HTR-8/SVneo (cell line): ENCODE measurements around the gene KAT2A.
A peak's percentile ranks its signal among the peaks of the same experiment; 100 is the strongest.
"Not testable (repeated sequence)": the region's sequence is repeated elsewhere in the genome, so short reads cannot be mapped to it uniquely, and the experiment has no call there.

ENCODE experiments used
- DNase-seq: peaks from one replicate; pipeline ENCODE4 v3.0.0; 2011; ENCODE audit warnings: low spot score, mixed read lengths; ENCODE audit not compliant: insufficient read length
- FAIRE-seq: peaks from 2 replicates; lab custom pipeline; 2011; peaks lifted over from hg19 to GRCh38; lab: Jason Lieb, UNC

Gene KAT2A

DNA sequence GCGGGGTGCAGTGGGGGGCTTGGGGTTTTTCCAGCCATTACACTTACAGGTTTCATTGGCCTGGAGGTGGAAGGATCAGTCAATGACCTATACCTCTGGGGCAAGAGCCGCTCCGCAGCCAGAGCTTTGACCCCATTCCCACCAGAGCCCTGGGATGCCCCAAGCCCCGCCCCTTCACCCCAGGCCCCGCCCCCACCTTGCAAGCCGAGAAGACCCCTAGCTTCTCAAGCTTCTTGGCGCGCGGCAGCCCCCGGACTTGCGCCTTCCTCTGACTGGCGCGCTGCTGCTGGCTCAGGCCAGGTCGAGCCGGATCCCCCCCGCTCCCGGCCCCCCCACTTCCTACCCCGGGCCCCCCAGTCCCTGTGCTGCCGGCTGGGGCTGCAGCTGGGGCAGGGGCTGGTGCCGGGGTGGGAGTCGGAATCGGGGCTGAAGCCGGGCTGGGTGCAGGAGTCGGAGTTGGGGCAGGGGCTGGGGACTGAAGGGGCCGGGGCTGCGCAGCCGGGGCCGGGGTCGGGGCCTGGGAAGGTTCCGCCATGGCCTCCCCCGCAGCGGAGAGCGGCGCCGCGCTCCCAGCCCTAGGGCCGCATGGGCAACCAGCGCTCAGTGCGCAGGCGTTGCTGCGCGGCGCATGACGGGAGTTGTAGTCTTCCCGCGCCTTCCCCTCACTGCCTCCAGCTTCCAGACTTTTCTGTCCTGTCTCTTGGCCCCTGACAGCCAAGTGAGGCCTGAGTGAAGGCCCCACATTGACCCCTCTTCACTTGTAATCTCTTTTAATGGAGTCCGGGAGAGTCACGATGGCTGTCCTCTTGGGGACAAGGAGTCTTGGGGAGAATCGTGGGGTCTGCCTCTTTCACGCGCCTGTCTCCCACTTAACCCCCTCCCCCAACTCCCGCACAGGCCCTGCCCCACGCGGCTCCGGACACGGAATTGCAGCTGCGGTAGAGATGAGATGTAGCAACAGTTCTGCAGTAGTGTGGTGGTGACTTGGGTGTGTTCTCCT lies at the start of gene KAT2A:
Gene KAT2A (minus strand): TSS at position 598 of the 1,000 bp plus-strand sequence. CDS start 63 bp downstream, at position 535.
- FAIRE-seq (peak; percentile 99), DNase-seq (peak; percentile 99)

DNA sequence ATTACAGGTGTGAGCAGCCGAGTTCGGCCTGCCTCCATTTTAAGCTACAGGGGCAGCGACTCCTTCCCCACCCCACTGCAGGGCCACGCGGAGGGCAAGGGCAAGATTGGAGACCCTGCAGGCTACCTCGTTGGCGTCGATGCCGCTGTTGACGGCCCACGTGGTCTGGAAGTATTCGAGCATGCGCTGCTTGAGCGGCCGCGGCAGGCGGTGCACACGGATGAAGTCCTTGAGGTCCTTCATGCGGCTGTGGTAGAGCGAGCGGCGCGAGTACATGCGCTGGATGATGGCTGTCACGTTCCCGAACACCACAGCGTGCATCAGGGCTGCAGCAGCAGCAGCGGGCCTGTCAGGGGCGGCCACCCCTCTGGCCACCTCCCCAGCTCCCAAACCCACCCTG lies 48.2 kb upstream of the KAT2A start:
- no peak for DNase-seq
- FAIRE-seq, result peak; percentile 52

DNA sequence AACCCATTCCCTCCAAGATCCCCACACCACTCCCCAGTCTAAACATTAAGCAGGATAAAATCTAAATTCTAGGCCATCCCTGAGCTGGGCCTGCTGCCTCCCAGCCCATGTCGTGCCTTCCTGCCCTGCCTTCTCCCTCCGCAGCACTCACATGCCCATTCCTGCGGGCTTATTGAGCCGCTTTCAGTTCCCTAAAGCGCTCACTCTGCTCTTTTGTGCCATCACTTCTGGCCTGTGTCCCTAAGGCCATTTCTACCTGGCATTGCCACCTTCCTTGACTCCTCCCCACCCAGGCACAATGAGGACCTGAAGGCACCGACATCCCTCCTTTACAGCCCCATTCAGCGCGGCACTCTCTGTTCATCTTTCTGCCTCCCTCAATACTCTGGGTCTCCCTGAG lies 46.6 kb upstream of the KAT2A start:
- DNase-seq, result no peak
- FAIRE-seq, result no peak

DNA sequence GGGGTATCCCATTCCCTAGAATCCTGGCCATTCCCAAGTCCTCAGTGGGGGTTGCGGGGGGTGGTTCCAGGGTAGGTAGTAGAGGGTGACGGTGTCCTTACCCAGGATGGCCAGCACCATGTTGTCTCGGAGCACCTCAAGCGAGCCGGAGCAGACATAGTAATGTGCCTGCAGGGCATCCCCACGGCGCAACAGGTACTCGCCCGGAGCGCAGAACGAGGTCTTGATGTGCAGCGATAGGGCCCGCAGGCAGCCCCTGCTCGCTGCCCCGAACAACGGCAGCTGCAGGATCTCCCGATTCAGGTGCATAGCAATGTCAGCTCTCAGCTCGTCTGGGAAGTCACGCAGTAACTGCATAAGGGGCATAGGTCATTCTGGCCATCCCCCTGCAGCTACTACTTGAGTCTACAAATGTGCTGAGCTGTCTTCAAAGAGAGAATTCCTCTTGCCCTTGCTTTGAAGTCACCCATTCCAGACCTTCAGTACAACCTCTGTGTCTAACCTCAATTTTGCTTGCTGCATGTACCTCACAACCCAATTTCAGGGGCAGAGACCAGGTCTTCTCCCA lies 45.1 kb upstream of the KAT2A start:
- DNase-seq, result no peak
- FAIRE-seq, result no peak

DNA sequence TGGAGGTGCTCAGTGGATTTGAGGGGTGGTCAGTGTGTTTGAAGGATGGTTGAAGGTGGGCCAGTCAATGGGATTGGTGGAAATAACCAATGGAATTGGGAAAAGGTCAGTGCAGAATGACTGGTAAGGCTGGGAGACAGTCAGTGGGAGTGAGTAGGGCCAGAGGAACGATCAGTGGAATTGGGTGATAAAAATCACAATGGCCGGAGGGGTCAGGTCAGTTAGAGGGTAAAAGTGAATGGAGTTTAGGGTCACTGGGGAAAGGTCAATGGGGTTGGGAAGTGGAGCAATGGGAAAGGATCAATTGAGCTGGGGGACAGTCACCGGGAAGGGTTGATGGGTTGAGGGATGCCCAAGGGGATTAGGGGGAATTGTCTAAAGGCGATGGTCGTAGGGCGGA lies 44.6 kb upstream of the KAT2A start:
- FAIRE-seq (peak; percentile 4), DNase-seq (no peak)

DNA sequence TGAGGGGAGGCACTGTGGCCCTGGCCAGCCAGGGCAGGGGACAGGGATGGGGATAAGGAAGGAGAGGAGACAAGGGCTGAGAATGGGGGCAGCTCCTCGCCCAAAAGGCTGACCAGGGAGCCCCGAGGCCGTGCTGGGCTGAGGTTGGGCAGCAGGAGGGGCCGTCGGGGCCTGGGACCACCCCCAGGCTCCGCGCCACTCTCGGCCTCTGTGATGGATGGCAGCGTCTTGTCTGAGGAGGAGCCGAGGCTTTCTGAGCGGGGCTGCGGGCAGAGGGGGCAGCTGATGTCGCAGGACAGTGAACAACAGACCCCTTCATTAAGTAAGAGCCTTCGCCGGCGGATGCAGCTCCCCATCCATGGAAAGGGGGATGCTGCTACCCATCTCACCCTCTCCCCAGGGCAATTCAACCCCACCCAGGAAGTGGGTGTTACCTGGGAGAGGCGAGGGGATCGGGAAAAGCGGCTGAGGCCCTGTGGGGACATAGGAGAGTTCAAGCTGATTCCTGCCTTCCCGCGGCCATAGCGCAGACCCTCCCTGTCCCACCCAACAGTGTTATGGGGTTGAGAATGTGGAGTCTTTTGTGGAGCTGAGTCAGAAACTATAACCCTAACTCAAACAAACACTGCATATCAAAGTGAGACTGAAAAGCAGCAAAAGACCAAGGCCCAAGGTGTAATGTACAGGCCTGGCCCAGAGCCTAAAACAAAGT lies 42.7 kb upstream of the KAT2A start:
- DNase-seq (no peak), FAIRE-seq (no peak)

DNA sequence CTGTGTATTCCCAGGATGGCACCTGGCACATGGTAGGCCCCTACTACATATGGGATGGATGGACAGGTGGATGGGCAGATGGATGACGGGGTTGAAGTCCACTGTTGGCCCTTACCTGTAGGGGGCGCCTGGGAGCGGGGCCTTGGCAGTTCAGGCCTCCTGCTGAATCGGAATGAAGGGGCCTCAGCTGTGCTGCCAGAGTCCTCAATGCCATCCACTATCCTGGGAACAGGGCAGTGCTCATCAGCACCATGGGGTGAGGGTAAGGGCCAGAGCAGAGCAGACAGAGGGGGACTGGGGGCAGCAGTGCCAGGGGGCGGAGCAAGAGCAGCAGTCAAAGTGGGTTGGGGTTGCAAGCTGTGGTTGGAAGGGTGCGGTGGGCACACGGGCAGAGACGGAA lies 41.9 kb upstream of the KAT2A start:
- FAIRE-seq (peak; percentile 81), DNase-seq (no peak)

DNA sequence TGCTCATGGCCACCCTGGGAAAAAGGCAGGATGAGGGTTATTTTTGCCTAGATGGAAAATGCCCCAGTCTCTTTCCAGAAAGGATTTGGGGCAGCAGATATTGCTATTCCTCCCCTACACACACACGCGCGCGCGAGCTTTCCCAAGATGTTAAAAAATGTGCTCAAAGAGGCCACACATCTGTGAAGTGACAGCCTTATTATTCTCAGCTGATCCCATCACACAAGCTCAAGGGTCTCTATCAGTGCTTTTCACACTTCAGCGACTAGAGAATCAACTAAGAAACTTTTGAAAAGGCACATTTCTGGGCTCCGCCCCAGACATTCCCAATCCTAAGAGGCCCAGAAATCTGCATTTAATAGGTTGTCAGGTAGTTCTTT lies 39.4 kb upstream of the KAT2A start:
- FAIRE-seq (no peak), DNase-seq (no peak)

DNA sequence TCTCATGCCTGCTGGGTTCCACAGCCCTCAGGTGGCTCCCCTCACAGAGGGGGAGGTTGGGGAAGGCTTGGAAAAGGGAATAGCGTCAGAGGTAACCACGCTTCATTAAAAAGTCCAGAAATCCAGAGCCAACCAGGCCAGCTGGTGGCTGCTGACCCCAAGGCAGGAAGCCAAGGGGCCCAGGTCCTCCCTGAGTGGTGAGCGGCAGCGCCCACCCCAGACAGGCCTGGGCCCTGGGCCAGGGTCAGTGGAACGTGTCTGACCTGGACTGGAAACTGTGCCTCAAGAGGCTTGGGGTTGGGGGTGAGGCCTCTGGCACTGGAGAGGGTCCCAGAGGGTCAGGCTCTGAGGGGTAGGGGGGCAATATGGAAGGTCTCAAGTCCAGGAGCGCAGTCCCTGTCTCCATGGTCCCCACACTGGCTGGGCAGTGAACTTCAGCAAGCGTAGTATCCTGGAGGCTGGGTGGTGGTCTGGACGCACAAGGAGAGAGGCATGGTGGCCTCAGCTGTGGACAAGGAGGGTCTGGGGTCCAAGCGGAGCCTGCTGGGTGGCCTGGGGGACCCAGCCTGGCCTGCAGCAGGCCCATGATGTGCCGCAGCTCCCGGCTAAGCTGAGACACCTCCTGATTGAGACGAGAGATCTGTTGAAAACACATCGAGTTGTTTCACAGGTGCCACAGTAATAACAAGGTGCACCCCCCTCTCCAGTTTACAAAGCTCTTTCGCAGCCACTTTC lies 38.8 kb upstream of the KAT2A start:
- no peak for DNase-seq
- no peak for FAIRE-seq

DNA sequence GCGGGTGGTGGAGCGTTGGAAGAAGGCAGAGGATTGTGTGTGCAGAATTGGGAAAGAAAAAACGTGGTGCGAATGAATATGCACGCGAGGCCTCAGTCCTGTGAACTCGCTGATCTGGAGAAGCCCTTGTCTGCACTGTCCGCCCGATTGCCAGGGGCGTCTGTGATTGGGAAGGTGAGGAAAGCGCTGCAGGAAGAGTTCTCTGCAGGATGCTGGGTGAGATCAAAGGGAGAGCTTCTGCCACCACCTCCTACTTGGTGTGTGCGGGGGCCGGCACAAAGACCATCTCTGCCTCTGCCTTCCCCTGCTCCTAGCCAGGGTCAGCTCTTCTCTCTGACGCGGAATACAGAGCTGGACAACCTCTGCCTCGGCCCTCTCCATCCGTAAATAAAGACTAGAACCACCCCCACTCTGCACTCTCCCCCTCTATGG lies 34.5 kb upstream of the KAT2A start:
- no peak for DNase-seq

DNA sequence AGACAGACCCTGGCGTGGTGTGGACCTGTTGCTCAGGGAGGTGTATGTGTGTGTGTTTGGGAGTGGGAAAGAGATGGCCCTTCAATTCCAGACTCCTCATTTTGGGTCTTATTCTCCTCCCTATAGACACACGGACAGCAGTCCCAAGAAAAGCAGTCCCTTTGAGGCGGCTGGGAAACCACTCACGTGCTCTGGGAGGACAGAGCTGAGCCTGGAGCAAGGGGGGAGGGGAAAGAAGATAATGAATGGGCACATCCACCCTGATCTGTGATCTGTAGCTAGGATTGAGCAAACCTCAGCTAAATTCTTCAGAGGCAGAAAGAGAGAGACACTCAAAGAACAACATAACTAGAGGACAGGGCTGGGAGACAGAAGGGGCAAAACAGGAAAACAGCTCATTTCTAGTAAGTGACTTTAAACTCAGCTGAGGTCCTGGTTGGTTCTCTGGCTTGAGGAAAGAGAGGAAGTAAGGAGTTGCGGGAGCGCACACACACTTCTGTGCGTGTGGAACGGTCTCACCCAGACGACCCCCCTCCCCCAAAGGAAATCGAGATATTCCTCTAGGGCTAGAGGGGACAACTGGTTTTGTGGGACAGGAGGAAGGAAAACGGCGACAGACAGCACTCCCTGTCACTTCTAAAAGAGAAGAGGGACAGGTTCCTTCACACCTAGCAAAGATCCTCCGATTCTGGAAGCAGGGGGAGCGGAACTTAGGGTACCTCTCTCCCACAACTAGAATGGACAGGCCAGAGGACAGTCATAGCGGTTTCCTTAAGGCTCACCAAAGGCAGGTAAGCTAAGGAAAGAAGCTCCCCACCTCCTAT lies 33.0 kb upstream of the KAT2A start:
- FAIRE-seq (peak; percentile 57), DNase-seq (no peak)

More for the DNA sequence above, 34.5 kb upstream of the KAT2A start:
- FAIRE-seq, result peak; percentile 57

DNA sequence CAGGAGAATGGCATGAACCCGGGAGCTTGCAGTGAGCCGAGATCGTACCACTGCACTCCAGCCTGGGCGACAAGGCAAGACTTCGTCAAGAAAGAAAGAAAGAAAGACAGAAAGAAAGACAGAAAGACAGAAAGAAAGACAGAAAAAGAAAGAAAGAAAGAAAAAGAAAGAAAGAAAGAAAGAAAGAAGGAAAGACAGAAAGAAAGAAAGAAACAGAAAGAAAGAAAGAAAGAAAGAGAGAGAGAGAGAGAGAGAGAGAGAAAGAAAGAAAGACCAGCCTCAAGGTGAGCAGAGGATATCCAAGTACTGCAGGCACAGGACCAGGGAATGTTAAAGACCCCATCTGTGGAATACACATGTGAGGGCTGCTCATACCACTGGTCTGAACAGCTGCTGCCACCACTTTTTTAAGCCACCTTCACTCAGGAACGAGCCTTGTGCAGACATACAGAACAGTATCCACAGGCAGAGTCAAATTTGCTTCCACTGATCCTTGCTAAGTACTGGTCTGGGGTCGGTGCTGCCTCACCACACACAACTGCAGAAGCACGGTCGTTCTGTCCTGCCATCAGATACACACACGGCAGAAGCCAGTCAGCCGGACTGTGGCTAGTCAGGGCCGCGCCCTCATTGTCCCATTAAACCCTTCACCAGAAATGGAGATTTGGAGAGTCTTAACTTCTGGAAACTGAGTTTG lies 25.9 kb upstream of the KAT2A start:
- DNase-seq (no peak), FAIRE-seq (no peak)

DNA sequence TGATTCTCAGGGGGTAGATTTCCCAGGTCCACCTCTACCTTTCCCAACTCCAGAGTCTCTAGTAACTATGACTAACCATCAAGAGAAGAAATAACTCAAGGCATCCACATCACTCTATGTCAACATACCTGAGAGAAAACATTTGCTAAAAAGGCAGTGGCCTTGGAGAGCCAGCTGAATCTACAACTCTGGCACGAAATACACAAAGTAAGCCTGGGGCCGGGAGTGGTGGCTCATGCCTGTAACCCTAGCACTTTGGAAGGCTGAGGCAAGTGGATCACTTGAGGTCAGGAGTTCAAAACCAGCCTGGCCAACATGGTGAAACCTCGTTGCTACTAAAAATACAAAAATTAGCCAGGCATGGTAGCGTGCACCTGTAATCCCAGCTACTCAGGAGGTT lies 22.0 kb upstream of the KAT2A start:
- not testable (repeated sequence) for DNase-seq, FAIRE-seq

DNA sequence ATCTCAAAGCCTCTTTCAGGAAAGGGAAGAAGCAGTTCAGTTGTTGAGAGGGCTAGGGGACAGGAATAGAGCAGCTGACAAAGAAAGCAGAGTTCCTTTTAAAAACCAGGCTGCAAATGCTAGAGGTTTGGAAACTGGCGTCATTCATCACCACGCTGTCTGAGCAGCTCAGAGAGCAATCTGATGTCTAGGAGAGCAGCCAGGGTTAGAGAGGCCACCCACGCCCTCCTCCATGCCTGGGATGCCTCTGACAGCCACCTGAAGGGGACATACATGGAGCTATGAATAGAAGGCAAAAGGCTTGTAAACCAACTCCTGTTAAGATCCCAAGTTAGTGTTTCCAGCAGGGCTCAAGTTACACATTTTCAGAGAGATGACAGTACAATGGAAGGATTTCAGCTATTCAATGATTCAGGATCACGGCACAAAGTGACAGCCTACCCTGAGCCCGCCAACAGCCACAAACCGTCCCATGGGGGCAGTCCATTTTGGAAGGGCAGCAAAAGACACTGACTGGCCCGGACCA lies 21.3 kb upstream of the KAT2A start:
- FAIRE-seq (peak; percentile 97), DNase-seq (peak; percentile 76)

DNA sequence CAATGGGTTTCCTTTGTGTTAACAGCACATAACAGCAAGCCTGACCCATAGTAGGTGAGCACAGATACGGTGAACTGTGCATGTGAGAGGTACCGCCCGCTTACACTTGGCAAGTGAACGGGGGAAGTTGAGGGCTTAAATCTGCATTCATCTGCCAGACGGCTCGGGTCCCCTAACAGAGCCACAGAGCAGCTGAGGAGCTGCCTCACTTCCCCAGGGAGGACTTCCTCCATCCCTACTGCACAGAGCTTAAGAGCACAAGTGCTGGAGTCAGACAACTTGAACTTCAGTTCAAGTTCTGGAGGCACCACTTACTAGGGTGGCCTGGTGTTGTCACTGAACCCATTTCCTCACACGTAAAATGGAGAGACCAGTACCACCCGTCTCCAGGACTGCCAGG lies 20.2 kb upstream of the KAT2A start:
- DNase-seq (no peak), FAIRE-seq (peak; percentile 86)

DNA sequence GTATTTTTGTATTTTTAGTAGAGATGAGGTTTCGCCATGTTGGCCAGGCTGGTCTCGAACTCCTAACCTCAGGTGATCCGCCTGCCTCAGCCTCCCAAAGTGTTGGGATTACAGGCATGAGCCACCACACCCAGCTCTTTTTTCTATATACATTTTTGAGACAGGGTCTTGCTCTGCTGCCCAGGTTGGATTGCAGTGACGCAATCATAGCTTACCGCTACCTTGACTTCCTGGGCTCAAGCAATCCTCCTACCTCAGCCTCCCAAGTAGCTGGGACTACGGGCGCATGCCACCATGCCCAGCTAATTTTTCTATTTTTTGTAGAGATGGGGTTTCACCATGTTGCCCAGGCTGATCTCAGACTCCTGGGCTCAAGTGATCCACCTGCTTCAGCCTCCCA lies 19.5 kb upstream of the KAT2A start:
- FAIRE-seq, result not testable (repeated sequence)

DNA sequence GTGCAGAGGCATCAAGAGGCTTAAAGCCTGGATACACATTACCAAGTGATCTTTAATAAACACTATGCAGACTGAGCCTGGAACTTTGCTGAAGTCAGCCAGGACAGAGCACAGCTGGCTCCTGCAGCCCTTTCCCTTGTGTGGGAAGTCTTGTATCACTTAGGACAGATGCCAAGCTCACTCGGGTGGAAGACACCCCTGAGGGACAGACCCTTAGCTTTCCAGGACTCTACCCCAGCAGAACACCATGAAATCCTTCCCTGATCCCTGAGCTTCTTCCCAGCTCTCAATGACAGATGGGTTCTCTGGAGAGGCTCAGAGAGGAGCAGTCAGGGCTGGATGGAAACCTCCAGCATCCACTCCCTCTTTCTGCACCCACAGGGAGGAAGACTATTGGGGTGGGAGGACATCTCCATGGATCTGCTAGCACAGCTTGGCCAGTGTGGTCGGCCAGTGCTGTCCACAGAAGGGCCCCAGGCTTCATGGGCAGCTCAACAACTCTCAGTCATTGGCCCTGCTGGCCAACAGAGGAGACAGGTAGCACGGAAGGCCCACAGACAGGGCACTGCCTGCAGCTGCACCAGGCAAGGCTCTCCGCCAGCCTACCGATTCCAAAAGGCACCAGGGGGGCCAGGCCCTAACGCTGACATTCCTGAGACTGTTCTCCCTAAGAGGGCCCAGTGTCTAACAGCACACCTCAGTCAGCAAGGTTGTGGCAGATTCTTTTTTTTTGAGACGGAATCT lies 17.8 kb upstream of the KAT2A start:
- FAIRE-seq (no peak), DNase-seq (no peak)

More for the DNA sequence above, 19.5 kb upstream of the KAT2A start:
- not testable (repeated sequence) for DNase-seq

DNA sequence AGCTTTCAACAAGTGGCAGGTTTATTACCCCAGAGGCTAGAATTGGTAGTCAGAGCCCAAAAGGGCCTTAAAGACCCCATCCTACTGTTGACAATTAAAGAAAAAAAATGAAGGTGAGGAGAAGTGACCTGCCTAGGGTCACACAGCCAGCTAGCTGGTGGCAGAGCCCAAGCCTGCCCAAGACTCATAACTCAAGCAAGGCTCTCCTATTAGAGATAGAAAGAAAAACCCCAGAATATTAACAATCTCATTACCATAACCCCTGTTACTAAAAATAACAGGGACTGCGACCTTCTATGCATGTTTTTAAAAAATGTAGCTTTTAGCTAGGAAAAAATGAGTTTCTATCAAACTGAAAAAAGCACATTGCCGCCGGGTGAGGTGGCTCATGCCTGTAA lies 15.5 kb upstream of the KAT2A start:
- no peak for DNase-seq
- FAIRE-seq, result no peak
